C4-2B (cell line): ENCODE measurements around the gene TNFRSF18.

Experiments used
- H3K27ac ChIP-seq: fragments of 450-650 bp; 2 replicates; pipeline ENCODE4 v1.5.1; 2017
- CTCF ChIP-seq: fragments of 450-650 bp; conservative IDR thresholded peaks from 2 replicates; pipeline ENCODE4 v1.5.1; 2017; ENCODE audit warnings: mild to moderate bottlenecking
- ZFX ChIP-seq: fragments of 450-650 bp; IDR thresholded peaks from 2 replicates; pipeline ENCODE4 v1.6.1; 2017

TNFRSF18 gene

GRCh38 chr1:1217621-1218523, 11.5 kb upstream of the TNFRSF18 start:
- TF ChIP-seq CTCF (no peak), ZFX (no peak)
- H3K27ac ChIP-seq = no peak overlapping the region

- TF ChIP-seq ZFX (no peak), CTCF (no peak)
- no peak overlapping the region for H3K27ac ChIP-seq
Measured at GRCh38 chr1:1216770-1217620, 10.6 kb upstream of the TNFRSF18 start.

- no peak overlapping the region for H3K27ac ChIP-seq
- no peak for TF ChIP-seq CTCF
- TF ChIP-seq ZFX = no peak
Measured at GRCh38 chr1:1215881-1216605, 9.7 kb upstream of the TNFRSF18 start.

GRCh38 chr1:1215080-1215676, 8.8 kb upstream of the TNFRSF18 start:
- TF ChIP-seq ZFX (no peak), CTCF (no peak)
- H3K27ac ChIP-seq = no peak overlapping the region

- TF ChIP-seq CTCF (no peak), ZFX (no peak)
- H3K27ac ChIP-seq = no peak within 1 kb of the TSS
Measured at GRCh38 chr1:1213345-1214265, 7.2 kb upstream of the TNFRSF18 start, which contains the start of gene TNFRSF4. TSS of gene TNFRSF4 (minus strand) at chr1:1214153. CDS start at chr1:1214127, 26 bp downstream.

- H3K27ac ChIP-seq = no peak overlapping the region
- TF ChIP-seq CTCF (no peak), ZFX (no peak)
Measured at GRCh38 chr1:1212780-1213344, 6.5 kb upstream of the TNFRSF18 start.
